HepG2 (cell line): ENCODE results near the gene ZNF554. TPM values are rescaled to one million over a fixed set of nuclear protein-coding genes. Genes with fewer than 3 reads are reported as not detected.

Experiments used
- ASH2L ChIP-seq: fragments of 300-600, 200-600 bp; sonication (generic); IDR thresholded peaks from 2 replicates; pipeline ENCODE4 v1.7.0; 2017; ENCODE audit warnings: low read depth, mild to moderate bottlenecking, moderate library complexity, mixed read lengths, low read length; ENCODE audit not compliant: insufficient read length
- BRD4 ChIP-seq: sonication (generic); formaldehyde crosslinking; IDR thresholded peaks from 2 replicates; pipeline ENCODE4 v1.4.0; 2020; ENCODE audit warnings: missing genetic modification reagents
- EED ChIP-seq: sonication (generic); formaldehyde crosslinking; IDR thresholded peaks from 2 replicates; pipeline ENCODE4 v1.5.0; 2020; ENCODE audit warnings: mild to moderate bottlenecking, missing genetic modification reagents
- FIP1L1 ChIP-seq: fragments of 200-400 bp; formaldehyde crosslinking; IDR thresholded peaks from 2 replicates; pipeline ENCODE4 v1.6.1; 2018; ENCODE audit warnings: low read depth, mild to moderate bottlenecking, low read length, moderate library complexity, borderline replicate concordance; ENCODE audit not compliant: insufficient read depth
- FOXP4 ChIP-seq: sonication (generic); formaldehyde crosslinking; IDR thresholded peaks from 2 replicates; pipeline ENCODE4 v1.4.0; 2020; ENCODE audit warnings: missing genetic modification reagents
- HMG20B ChIP-seq: conservative IDR thresholded peaks from 2 replicates; pipeline ENCODE4 v1.6.1; 2016; ENCODE audit warnings: missing genetic modification reagents, missing compliant biosample characterization
- KDM2A ChIP-seq: sonication (generic); formaldehyde crosslinking; IDR thresholded peaks from 2 replicates; pipeline ENCODE4 v1.4.0; 2020; ENCODE audit warnings: low read depth, missing genetic modification reagents, borderline replicate concordance
- MEIS2 ChIP-seq: sonication (generic); formaldehyde crosslinking; IDR thresholded peaks from 2 replicates; pipeline ENCODE4 v1.9.0; 2021; ENCODE audit warnings: mild to moderate bottlenecking, missing genetic modification reagents
- RBFOX2 ChIP-seq: fragments of 200-400 bp; formaldehyde crosslinking; IDR thresholded peaks from 2 replicates; pipeline ENCODE4 v1.6.1; 2017; ENCODE audit warnings: low read depth, mild to moderate bottlenecking, low read length
- REPIN1 ChIP-seq: sonication (generic); formaldehyde crosslinking; IDR thresholded peaks from 2 replicates; pipeline ENCODE4 v1.8.0; 2022; ENCODE audit warnings: missing genetic modification reagents, low read depth, mild to moderate bottlenecking, borderline replicate concordance
- RFXAP ChIP-seq: sonication (generic); formaldehyde crosslinking; IDR thresholded peaks from 2 replicates; pipeline ENCODE4 v1.4.0; 2020; ENCODE audit warnings: missing genetic modification reagents, borderline replicate concordance
- SIX1 ChIP-seq: sonication (generic); formaldehyde crosslinking; IDR thresholded peaks from 2 replicates; pipeline ENCODE4 v1.4.0; 2020; ENCODE audit warnings: missing genetic modification reagents, borderline replicate concordance
- SMAD3 ChIP-seq: sonication (generic); formaldehyde crosslinking; IDR thresholded peaks from 2 replicates; pipeline ENCODE4 v1.4.0; 2020; ENCODE audit warnings: missing genetic modification reagents
- TBP ChIP-seq: sonication (generic); formaldehyde crosslinking; IDR thresholded peaks from 2 replicates; pipeline ENCODE4 v1.5.0; 2020; ENCODE audit warnings: missing genetic modification reagents
- ZBTB38 ChIP-seq: sonication (generic); formaldehyde crosslinking; IDR thresholded peaks from 2 replicates; pipeline ENCODE4 v1.5.1; 2020; ENCODE audit warnings: mild to moderate bottlenecking, missing genetic modification reagents
- ZNF136 ChIP-seq: sonication (generic); formaldehyde crosslinking; IDR thresholded peaks from 2 replicates; pipeline ENCODE4 v1.8.1; 2022; ENCODE audit warnings: low read depth, mild to moderate bottlenecking, moderate library complexity, missing genetic modification reagents
- ZNF143 ChIP-seq: sonication (generic); formaldehyde crosslinking; IDR thresholded peaks from 2 replicates; pipeline ENCODE4 v1.4.0; 2020; ENCODE audit warnings: missing genetic modification reagents
- ZNF180 ChIP-seq: sonication (generic); formaldehyde crosslinking; IDR thresholded peaks from 2 replicates; pipeline ENCODE4 v1.4.0; 2020; ENCODE audit warnings: low read depth, missing genetic modification reagents, borderline replicate concordance
- ZNF232 ChIP-seq: sonication (generic); formaldehyde crosslinking; IDR thresholded peaks from 2 replicates; pipeline ENCODE4 v1.4.0; 2020; ENCODE audit warnings: missing genetic modification reagents, borderline replicate concordance
- ZNF772 ChIP-seq: sonication (generic); formaldehyde crosslinking; IDR thresholded peaks from 2 replicates; pipeline ENCODE4 v1.5.0; 2020; ENCODE audit warnings: mild to moderate bottlenecking, missing genetic modification reagents
- ZNF83 ChIP-seq: sonication (generic); formaldehyde crosslinking; IDR thresholded peaks from 2 replicates; pipeline ENCODE4 v1.4.0; 2020; ENCODE audit warnings: missing genetic modification reagents, mild to moderate bottlenecking, borderline replicate concordance
- ZSCAN21 ChIP-seq: sonication (generic); formaldehyde crosslinking; IDR thresholded peaks from 2 replicates; pipeline ENCODE4 v1.8.0; 2022; ENCODE audit warnings: mild to moderate bottlenecking, missing genetic modification reagents, moderate library complexity, borderline replicate concordance
- polyA plus RNA-seq, 8 experiments: library from polyadenylated mRNA; depleted of rRNA in 3 of 8; stranded (reverse) in 7 of 8; unstranded in 1 of 8; fragments of >200 nt; fragmentation: Illumina TruSeq in 4 of 8; extraction: Trizol in 4 of 8; gene quantifications; 2 replicates each; pipeline versions ENCODE4 v1.2.1 to v1.2.3, GENCODE V29; 2011 to 2016; ENCODE audit warnings: low read depth in 4 of 8, missing spikeins in 1 of 8, mixed read lengths in 1 of 8; ENCODE audit not compliant: insufficient read depth in 1 of 8
- total RNA-seq, 5 experiments: library from RNA; depleted of rRNA; stranded (reverse); fragments of >200 nt; fragmentation: Illumina TruSeq; extraction: Trizol; gene quantifications; 2 replicates each; pipeline ENCODE4 v1.2.3, GENCODE V29; 2016; ENCODE audit warnings: low read depth in 1 of 5
- TF ChIP-seq, protein P1 (sequence below): IDR thresholded peaks from 2 replicates; pipeline ENCODE4 v1.6.1; 2016; ENCODE audit warnings: control low read depth

Gene ZNF554
- total and polyA plus RNA-seq, 2 of the 13 experiments (the other 11 are each of a cell fraction or from before 2014, with no cell fraction given), result 2.2 to 2.7 TPM

GRCh38 chr19:2840794-2841791, 21.4 kb downstream of the ZNF554 start, which contains the start of gene ZNF555 (continued):
- TF ChIP-seq BRD4 (peak; percentile 92), ZNF232 (CRISPR knock-in tag) (peak; percentile 77; the same call in 1 of the 2 replicates), ZNF83 (CRISPR knock-in tag) (no peak; the same call in 1 of the 2 replicates), ZNF143 (CRISPR knock-in tag) (peak; percentile 47; the same call in 1 of the 2 replicates), HMG20B (CRISPR knock-in tag) (0 out of 2 replicates have a peak, but pooled peaks have one; percentile 20), ZNF180 (CRISPR knock-in tag) (no peak), TBP (CRISPR knock-in tag) (no peak), SMAD3 (CRISPR knock-in tag) (no peak; the same call in 1 of the 2 replicates), REPIN1 (CRISPR knock-in tag) (peak; percentile 84; the same call in 1 of the 2 replicates), ZNF136 (0 out of 2 replicates have a peak, but pooled peaks have one; percentile 57), RFXAP (peak; percentile 53; the same call in 1 of the 2 replicates), SIX1 (CRISPR knock-in tag) (no peak), ZBTB38 (peak; percentile 11), ZSCAN21 (CRISPR knock-in tag) (no peak; the same call in 1 of the 2 replicates), FOXP4 (CRISPR knock-in tag) (peak; percentile 53), ZNF772 (CRISPR knock-in tag) (no peak), RBFOX2 (peak; percentile 89), KDM2A (CRISPR knock-in tag) (peak; percentile 96), FIP1L1 (no peak), ASH2L (no peak), EED (CRISPR knock-in tag) (peak; percentile 56; the same call in 1 of the 2 replicates), MEIS2 (0 out of 2 replicates have a peak, but pooled peaks have one; percentile 12)
- TF ChIP-seq, protein P1, sequence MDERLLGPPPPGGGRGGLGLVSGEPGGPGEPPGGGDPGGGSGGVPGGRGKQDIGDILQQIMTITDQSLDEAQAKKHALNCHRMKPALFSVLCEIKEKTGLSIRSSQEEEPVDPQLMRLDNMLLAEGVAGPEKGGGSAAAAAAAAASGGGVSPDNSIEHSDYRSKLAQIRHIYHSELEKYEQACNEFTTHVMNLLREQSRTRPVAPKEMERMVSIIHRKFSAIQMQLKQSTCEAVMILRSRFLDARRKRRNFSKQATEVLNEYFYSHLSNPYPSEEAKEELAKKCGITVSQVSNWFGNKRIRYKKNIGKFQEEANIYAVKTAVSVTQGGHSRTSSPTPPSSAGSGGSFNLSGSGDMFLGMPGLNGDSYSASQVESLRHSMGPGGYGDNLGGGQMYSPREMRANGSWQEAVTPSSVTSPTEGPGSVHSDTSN (CRISPR knock-in tag), result peak; percentile 92
